ENCODE results near the gene PUSL1. TPM values are rescaled to one million over a fixed set of nuclear protein-coding genes. Genes with fewer than 3 reads are reported as not detected.
A peak's percentile ranks its signal among the peaks of the same experiment; 100 is the strongest.

The PUSL1 gene
- total RNA-seq, 4 donors from 2014 or later: 42.3 to 62.1 (median 53.7) TPM

GRCh38 chr1:1304331-1305299 lies 3.8 kb upstream of the PUSL1 start:
- H3K4me3 ChIP-seq (ENCODE audit: low read depth, poor library complexity, severe bottlenecking): no peak overlapping the region
- peak; percentile 81 to 96 for DNase-seq (ENCODE audit: low spot score in 2 of 2)
- TF ChIP-seq POLR2A (IDR thresholded peaks at IDR 0.05): no peak
- TF ChIP-seq, protein P1, sequence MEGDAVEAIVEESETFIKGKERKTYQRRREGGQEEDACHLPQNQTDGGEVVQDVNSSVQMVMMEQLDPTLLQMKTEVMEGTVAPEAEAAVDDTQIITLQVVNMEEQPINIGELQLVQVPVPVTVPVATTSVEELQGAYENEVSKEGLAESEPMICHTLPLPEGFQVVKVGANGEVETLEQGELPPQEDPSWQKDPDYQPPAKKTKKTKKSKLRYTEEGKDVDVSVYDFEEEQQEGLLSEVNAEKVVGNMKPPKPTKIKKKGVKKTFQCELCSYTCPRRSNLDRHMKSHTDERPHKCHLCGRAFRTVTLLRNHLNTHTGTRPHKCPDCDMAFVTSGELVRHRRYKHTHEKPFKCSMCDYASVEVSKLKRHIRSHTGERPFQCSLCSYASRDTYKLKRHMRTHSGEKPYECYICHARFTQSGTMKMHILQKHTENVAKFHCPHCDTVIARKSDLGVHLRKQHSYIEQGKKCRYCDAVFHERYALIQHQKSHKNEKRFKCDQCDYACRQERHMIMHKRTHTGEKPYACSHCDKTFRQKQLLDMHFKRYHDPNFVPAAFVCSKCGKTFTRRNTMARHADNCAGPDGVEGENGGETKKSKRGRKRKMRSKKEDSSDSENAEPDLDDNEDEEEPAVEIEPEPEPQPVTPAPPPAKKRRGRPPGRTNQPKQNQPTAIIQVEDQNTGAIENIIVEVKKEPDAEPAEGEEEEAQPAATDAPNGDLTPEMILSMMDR (IDR thresholded peaks at IDR 0.05): no peak
- intact Hi-C loops (cut with DNase I; ENCODE audit: low total_unique reads): no loop called here
- 16 to 17% methylated on average over 20 to 23 of the region's 29 CpGs for WGBS, 2 donors

DNA sequence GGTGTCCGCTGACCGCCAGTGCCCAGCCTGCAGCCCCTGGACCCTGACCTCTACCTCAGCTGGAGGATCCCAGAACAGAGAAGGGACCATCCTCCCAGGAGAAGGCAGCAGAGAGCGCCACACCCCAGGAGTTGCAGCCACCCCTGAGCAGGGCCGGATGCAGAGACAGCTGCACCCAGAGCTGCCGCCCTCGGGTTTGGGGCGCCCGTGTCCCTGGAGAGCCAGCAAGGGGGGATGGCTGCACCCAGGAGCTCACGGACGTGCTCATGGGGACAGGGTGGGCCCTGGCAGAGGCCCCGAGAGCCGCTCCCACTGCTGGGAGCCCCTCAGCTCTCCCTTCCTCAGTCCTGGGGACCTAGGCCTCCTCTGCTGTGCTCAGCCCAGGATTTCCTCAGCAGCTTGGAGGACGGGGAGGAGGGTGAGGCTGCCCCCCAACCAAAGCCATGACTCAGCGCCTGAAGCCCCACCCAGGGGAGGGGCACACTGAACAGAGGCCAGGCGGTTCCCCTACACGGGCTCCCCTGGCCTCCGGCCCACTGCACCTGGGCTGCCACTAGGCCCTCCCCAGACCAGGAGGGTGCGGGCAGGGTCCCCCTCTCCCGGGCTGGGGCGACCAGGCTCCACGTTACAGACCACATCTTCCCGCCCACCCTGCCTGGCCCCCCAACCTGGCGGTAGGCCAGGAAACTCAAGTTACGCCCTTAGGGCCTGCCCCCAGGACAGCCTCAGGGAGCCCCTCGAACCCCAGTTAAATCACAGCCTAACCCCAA lies 2.9 kb upstream of the PUSL1 start:
- intact Hi-C loops (cut with DNase I; ENCODE audit: low total_unique reads): no loop called here
- 3 to 5% methylated on average over 9 of the region's 25 CpGs for WGBS, 2 donors
- no peak overlapping the region for H3K4me3 ChIP-seq (ENCODE audit: low read depth, poor library complexity, severe bottlenecking)
- no peak for TF ChIP-seq POLR2A (IDR thresholded peaks at IDR 0.05)
- TF ChIP-seq, protein P1 (IDR thresholded peaks at IDR 0.05): no peak
- peak; percentile 81 to 97 for DNase-seq (ENCODE audit: low spot score in 2 of 2)

DNA sequence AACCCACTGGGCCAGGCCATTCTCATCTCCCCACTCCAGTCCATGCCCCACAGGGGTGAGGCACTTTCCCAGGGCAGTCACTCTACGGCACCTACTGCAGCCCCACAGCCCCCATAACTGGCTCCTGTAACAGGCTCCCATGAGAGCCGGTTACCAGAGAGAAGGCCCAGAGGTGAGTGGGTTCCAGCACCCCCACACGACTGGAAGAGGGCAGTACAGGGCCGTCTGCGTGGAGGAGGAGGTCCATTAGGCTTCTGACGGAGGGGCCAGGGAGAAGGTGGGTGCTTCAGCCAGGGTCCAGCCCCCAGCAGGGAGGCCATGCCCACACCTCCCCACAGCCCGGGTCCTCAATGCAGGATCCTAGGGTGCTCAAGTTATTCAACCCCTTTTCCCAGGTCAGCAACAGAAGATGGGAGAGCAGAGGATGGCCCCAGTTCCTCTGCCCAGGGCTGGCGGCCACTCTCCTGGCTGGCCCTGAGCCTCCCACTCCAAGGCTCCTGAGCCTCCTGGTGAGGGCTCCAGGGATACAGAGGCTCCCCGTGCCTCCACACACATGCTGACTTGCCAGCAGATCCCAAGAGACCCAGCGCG lies 2.2 kb upstream of the PUSL1 start:
- 11 to 18% methylated on average over 9 to 10 of the region's 11 CpGs for WGBS, 2 donors
- intact Hi-C loops (cut with DNase I; ENCODE audit: low total_unique reads): no loop called here
- no peak overlapping the region for H3K4me3 ChIP-seq (ENCODE audit: low read depth, poor library complexity, severe bottlenecking)
- TF ChIP-seq, protein P1 (IDR thresholded peaks at IDR 0.05): no peak
- no peak for TF ChIP-seq POLR2A (IDR thresholded peaks at IDR 0.05)
- no peak for DNase-seq (ENCODE audit: low spot score in 2 of 2)

DNA sequence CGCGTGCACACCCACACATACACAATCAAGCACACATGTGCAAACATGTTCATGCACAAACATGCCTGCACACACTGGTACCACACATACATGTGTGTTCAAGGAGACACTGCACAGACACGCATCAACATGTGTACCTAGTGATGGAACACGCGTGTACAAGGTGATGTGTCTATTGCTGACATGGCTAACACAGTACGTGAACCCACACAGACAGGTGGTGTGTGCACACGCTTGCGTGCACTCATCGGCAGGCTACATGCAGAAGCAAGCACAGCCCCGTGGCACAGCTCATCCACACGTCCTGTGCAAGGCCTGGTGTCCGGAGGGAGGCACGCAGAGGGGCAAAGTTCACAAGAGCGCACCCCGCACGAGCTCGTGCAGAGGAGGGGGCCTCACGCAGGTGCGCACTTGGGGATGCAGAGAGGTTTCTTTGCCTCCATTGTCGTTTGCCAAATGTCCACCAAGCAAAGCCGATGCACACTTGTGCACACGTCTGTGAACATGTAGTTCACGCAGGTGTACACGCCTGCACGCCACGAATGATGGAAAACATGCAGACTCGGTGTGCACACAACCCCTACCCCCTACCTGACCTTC lies 1.6 kb upstream of the PUSL1 start:
- TF ChIP-seq POLR2A (IDR thresholded peaks at IDR 0.05): no peak
- TF ChIP-seq, protein P1 (IDR thresholded peaks at IDR 0.05): no peak
- intact Hi-C loops (cut with DNase I; ENCODE audit: low total_unique reads): no loop called here
- no peak for DNase-seq (ENCODE audit: low spot score in 2 of 2)
- H3K4me3 ChIP-seq (ENCODE audit: low read depth, poor library complexity, severe bottlenecking): peak overlapping the region; percentile 45
- 14 to 33% methylated on average over 19 to 26 of the region's 27 CpGs for WGBS, 2 donors

DNA sequence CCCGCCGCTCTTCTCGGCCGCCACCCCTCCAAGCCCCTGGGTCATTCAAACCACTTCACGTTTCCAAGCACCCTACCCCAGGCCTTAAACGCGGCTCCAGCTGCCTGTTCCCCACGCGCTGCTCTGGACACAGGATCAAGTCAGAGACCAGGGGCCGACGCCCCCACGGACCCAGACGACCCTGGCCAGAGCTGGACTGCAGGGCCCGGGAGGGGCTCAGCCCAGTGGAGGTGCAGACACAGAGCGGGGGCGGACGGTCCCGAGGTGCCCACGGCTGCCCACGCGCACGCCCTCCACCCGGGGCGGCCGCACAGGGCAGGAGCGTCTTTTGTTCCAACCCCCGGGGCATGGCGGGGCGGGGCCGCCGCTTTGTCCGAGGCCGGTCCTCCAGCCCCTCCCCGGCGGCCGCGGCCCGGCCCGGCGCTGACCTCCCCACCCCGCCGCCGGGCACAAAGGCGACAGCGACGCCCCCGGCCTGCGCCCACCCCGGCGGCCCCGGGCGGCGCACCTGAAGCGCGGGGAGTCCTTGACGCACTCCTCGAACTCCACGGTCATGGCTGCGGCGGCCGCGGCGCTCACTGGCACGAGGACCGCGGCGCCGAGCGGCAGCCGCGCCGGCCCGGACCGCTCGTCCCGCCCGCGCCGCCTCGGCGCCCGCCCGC lies 1.0 kb upstream of the PUSL1 start:
- no peak for TF ChIP-seq POLR2A (IDR thresholded peaks at IDR 0.05)
- TF ChIP-seq, protein P1 (IDR thresholded peaks at IDR 0.05): no peak
- no peak for DNase-seq (ENCODE audit: low spot score in 2 of 2)
- H3K4me3 ChIP-seq (ENCODE audit: low read depth, poor library complexity, severe bottlenecking): peak overlapping the region; percentile 45
- intact Hi-C loops (cut with DNase I; ENCODE audit: low total_unique reads): no loop called here
- WGBS, 2 donors: 0 to 1% methylated on average over 14 to 25 of the region's 83 CpGs

Data from lower leg skin (tissue), 4 donors.